GM12878 (cell line): ENCODE data around the gene HTRA2. TPM values are rescaled to one million over a fixed set of nuclear protein-coding genes. Genes with fewer than 3 reads are reported as not detected.
A peak's percentile ranks its signal among the peaks of the same experiment; 100 is the strongest.

Experiments used
- BCL11A ChIP-seq: IDR thresholded peaks from 2 replicates; pipeline ENCODE4 v1.6.1; 2011; ENCODE audit warnings: low read depth, low read length
- BRCA1 ChIP-seq: IDR thresholded peaks from 2 replicates; pipeline ENCODE4 v1.6.1; 2011; ENCODE audit warnings: low read depth, low read length, improper control_type of control experiment
- CBX5 ChIP-seq: sonication (generic); IDR thresholded peaks from 2 replicates; pipeline ENCODE4 v1.6.1; 2016; ENCODE audit warnings: low read depth, moderate library complexity, mild to moderate bottlenecking, inconsistent platforms
- E2F8 ChIP-seq: fragments of 450-650 bp; IDR thresholded peaks from 2 replicates; pipeline ENCODE4 v1.6.1; 2018; ENCODE audit warnings: mild to moderate bottlenecking, low read depth, moderate library complexity; ENCODE audit not compliant: partially characterized antibody
- ESRRA ChIP-seq: IDR thresholded peaks from 2 replicates; pipeline ENCODE4 v1.6.1; 2012; ENCODE audit warnings: mild to moderate bottlenecking, low read length, improper control_type of control experiment
- IRF5 ChIP-seq: fragments of 450-650 bp; IDR thresholded peaks from 2 replicates; pipeline ENCODE4 v1.6.1; 2017; ENCODE audit warnings: borderline replicate concordance
- MLLT1 ChIP-seq: fragments of 450-650 bp; IDR thresholded peaks from 2 replicates; pipeline ENCODE4 v1.6.1; 2016; ENCODE audit warnings: mild to moderate bottlenecking
- NFYA ChIP-seq: IDR thresholded peaks from 2 replicates; pipeline ENCODE4 v1.6.1; 2011; ENCODE audit warnings: low read depth, mild to moderate bottlenecking, low read length, improper control_type of control experiment, borderline replicate concordance
- RELA ChIP-seq: fragments of 450-650 bp; IDR thresholded peaks from 2 replicates; pipeline ENCODE4 v1.8.0; 2014; ENCODE audit warnings: borderline replicate concordance; ENCODE audit not compliant: partially characterized antibody
- SMAD1 ChIP-seq: fragments of 450-650 bp; IDR thresholded peaks from 2 replicates; pipeline ENCODE4 v1.6.1; 2018; ENCODE audit warnings: mild to moderate bottlenecking, low read depth; ENCODE audit not compliant: partially characterized antibody
- SREBF2 ChIP-seq: IDR thresholded peaks from 2 replicates; pipeline ENCODE4 v1.6.1; 2012; ENCODE audit warnings: mild to moderate bottlenecking, low read length
- TCF3 ChIP-seq: IDR thresholded peaks from 2 replicates; pipeline ENCODE4 v1.6.1; 2012; ENCODE audit warnings: low read depth, mild to moderate bottlenecking, low read length, borderline replicate concordance; ENCODE audit not compliant: insufficient read depth
- ZBTB4 ChIP-seq: fragments of 450-650 bp; formaldehyde crosslinking; IDR thresholded peaks from 2 replicates; pipeline ENCODE4 v1.4.0; 2022; ENCODE audit warnings: mild to moderate bottlenecking, moderate library complexity
- polyA plus RNA-seq, 11 experiments: library from polyadenylated mRNA; depleted of rRNA in 4 of 11; unstranded in 6 of 11; stranded (reverse) in 5 of 11; fragments of >200 nt; fragmentation: Nextera tagmentation in 4 of 11; fragmentation: Illumina TruSeq in 1 of 11; extraction: Ambion mirVana in 4 of 11; extraction: Trizol in 1 of 11; gene quantifications; 1 replicate in 1 of 11; 2 replicates in 10 of 11; pipeline versions ENCODE4 v1.2.1 to v1.2.3, GENCODE V29; 2011 to 2016; ENCODE audit warnings: inconsistent platforms in 2 of 11, missing spikeins in 2 of 11, low read depth in 1 of 11
- total RNA-seq, 4 experiments: library from RNA; depleted of rRNA in 3 of 4; stranded (reverse); fragments of >200 nt in 3 of 4; fragmentation: Illumina TruSeq in 1 of 4; extraction: Trizol in 1 of 4; gene quantifications; 2 replicates each; pipeline versions ENCODE4 v1.2.1 to v1.2.3, GENCODE V29; 2013 to 2021
- TF ChIP-seq, protein P1 (sequence below): IDR thresholded peaks from 2 replicates; pipeline ENCODE4 v1.6.1; 2011; ENCODE audit warnings: low read depth, low read length, improper control_type of control experiment, borderline replicate concordance

Gene HTRA2
- total and polyA plus RNA-seq, 10 of the 15 experiments (the other 5 are each of a cell fraction or from before 2014, with no cell fraction given), result 42.3 to 73.9 (median 54.6) TPM

DNA sequence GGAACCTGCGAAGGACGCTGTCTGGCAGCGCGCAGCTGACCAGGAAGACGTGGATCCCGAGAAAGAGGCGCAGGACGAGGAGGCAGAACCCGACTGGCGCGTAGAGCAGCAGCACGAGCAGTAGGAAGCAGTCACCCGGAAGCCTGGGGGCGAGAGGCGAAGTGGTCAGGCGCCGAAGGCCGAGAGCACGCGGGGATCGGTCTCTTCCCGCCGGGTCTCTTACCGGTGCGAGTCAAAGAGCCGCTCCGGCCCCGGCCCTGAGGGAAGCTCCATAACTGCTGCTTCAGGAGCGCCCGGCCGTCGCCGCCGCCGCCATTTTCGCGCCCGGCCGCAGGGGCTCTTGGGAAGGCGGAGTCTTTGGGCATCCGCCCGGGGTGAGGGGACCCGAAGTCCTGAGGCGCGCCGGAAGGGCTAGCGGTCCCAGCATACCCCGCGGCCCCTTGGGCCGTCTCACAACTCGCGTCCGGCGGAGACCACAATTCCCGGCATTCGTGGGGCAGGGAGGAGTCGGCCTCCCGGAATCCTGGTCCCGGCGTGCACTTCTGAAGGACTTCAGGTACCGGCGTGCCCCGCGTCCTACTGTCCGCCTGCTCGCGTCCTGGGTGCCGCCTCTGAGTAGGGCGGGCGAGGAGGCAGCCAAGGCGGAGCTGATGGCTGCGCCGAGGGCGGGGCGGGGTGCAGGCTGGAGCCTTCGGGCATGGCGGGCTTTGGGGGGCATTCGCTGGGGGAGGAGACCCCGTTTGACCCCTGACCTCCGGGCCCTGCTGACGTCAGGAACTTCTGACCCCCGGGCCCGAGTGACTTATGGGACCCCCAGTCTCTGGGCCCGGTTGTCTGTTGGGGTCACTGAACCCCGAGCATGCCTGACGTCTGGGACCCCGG lies at the start of gene HTRA2, which contains the start of gene AUP1 (continued):
- no peak for TF ChIP-seq SREBF2
- no peak for TF ChIP-seq ZBTB4 (CRISPR knock-in tag)
- TF ChIP-seq E2F8, result no peak
- TF ChIP-seq ESRRA, result no peak
- TF ChIP-seq TCF3, result no peak
- no peak for TF ChIP-seq IRF5
- peak; percentile 60; the same call in 1 of the 2 replicates for TF ChIP-seq MLLT1
- no peak for TF ChIP-seq SMAD1
- peak; percentile 18; the same call in 1 of the 2 replicates for TF ChIP-seq BCL11A
- TF ChIP-seq BRCA1, result no peak
- TF ChIP-seq NFYA, result no peak
- no peak for TF ChIP-seq RELA
- TF ChIP-seq, protein P1, sequence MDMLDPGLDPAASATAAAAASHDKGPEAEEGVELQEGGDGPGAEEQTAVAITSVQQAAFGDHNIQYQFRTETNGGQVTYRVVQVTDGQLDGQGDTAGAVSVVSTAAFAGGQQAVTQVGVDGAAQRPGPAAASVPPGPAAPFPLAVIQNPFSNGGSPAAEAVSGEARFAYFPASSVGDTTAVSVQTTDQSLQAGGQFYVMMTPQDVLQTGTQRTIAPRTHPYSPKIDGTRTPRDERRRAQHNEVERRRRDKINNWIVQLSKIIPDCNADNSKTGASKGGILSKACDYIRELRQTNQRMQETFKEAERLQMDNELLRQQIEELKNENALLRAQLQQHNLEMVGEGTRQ, result no peak
- TF ChIP-seq CBX5, result no peak
